ENCODE data around the gene EPHB1.

EPHB1 gene

DNA sequence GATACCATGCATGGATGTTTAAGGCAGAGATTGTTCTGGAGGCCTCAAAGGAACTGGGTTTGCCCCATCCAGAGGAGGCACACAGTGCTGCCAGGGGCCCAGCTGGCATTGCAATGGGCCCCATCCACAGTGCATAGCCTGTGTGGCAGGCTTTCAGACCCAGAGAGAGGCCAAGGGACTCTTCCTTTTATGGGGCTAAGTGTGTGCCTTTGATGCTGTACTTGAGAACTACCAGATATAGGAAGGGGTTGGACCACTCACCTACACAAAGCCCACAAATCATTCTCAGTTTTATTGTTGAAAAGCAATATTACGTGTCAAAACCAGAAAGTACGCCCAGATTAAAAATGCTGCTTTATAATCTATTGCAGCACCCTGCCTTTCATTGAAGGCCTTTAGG lies 134.9 kb downstream of the EPHB1 start:
- no peak overlapping the region for H3K27ac ChIP-seq
- H3K9me3 ChIP-seq = no peaks in the 10 kb centered on the region
- TF ChIP-seq, protein P1, sequence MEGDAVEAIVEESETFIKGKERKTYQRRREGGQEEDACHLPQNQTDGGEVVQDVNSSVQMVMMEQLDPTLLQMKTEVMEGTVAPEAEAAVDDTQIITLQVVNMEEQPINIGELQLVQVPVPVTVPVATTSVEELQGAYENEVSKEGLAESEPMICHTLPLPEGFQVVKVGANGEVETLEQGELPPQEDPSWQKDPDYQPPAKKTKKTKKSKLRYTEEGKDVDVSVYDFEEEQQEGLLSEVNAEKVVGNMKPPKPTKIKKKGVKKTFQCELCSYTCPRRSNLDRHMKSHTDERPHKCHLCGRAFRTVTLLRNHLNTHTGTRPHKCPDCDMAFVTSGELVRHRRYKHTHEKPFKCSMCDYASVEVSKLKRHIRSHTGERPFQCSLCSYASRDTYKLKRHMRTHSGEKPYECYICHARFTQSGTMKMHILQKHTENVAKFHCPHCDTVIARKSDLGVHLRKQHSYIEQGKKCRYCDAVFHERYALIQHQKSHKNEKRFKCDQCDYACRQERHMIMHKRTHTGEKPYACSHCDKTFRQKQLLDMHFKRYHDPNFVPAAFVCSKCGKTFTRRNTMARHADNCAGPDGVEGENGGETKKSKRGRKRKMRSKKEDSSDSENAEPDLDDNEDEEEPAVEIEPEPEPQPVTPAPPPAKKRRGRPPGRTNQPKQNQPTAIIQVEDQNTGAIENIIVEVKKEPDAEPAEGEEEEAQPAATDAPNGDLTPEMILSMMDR (IDR thresholded peaks at IDR 0.05) = no peak
- no peaks in the 10 kb centered on the region for H3K4me1 ChIP-seq (ENCODE audit: control insufficient read depth in 1 of 2, insufficient read depth in 1 of 2, low read depth in 1 of 2, low read length in 1 of 2)
- H3K36me3 ChIP-seq = no peaks in the 10 kb centered on the region
- no peak overlapping the region for H3K4me3 ChIP-seq (ENCODE audit: low read depth in 1 of 2, low read length in 1 of 2)
- H3K27me3 ChIP-seq = no peaks in the 10 kb centered on the region

DNA sequence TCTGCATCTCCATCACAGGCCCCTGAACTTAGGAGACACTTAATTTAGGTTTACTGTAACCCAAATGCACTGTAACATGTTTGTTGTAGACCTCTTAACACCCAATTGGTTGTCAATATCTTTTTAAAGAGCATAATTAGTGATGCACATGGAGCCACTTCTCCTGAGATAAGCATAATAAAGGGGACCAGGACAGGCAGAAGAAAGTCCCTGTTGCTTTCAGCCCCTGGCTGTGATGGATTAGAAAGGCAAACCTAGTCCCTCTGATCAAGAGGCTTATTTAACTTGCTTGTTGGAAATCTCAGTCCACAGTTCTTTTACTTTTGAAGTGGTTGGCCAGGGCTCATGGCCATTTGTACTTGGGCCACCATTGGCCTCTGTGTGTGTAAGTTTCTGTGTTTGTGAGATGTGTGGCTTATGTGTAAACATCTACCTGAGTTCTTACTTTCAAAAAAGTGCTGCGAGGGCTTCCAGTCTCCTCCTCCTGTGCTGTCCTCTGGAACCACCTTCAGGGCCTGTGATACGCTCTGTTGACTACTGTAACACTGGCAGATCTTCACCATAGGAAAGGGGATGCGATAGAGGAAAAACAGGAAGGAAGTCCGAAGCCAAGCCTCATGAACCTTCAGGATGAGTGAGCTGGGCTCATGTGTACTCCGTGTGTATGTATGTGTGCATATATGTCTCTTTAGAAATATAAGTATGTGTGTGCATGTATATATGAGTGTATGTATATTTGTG lies 136.2 kb downstream of the EPHB1 start:
- H3K36me3 ChIP-seq = no peaks in the 10 kb centered on the region
- TF ChIP-seq, protein P1 (IDR thresholded peaks at IDR 0.05) = no peak
- no peaks in the 10 kb centered on the region for H3K27me3 ChIP-seq
- no peaks in the 10 kb centered on the region for H3K4me1 ChIP-seq (ENCODE audit: control insufficient read depth in 1 of 2, insufficient read depth in 1 of 2, low read depth in 1 of 2, low read length in 1 of 2)
- H3K27ac ChIP-seq = peak overlapping the region; percentile 14
- no peaks in the 10 kb centered on the region for H3K9me3 ChIP-seq
- H3K4me3 ChIP-seq (ENCODE audit: low read depth in 1 of 2, low read length in 1 of 2) = no peak overlapping the region

DNA sequence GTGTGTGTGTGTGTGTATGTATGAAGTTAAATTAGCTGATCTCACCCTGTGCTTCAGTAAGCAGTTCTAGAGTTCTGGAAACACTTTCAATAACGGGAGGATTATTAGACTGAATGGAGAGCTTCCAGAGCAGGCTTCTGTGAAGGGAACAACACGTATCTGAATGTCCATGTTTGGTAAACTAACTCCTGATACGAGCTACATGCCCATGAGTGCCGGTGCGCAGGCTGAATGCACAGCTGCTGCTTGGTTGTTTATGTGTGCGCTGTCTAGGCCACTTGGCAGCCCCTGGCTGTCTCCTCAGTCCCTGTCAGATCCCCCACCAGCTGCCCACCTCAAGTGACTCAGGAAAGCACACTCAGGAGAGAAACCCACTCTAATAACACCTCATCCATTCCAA lies 137.0 kb downstream of the EPHB1 start:
- Histone ChIP-seq H3K4me1 (ENCODE audit: control insufficient read depth in 1 of 2, insufficient read depth in 1 of 2, low read depth in 1 of 2, low read length in 1 of 2) (no peaks in the 10 kb centered on the region), H3K27me3 (no peaks in the 10 kb centered on the region), H3K9me3 (no peaks in the 10 kb centered on the region), H3K4me3 (ENCODE audit: low read depth in 1 of 2, low read length in 1 of 2) (no peak overlapping the region), H3K27ac (no peak overlapping the region), H3K36me3 (no peaks in the 10 kb centered on the region)
- TF ChIP-seq, protein P1 (IDR thresholded peaks at IDR 0.05) = no peak

DNA sequence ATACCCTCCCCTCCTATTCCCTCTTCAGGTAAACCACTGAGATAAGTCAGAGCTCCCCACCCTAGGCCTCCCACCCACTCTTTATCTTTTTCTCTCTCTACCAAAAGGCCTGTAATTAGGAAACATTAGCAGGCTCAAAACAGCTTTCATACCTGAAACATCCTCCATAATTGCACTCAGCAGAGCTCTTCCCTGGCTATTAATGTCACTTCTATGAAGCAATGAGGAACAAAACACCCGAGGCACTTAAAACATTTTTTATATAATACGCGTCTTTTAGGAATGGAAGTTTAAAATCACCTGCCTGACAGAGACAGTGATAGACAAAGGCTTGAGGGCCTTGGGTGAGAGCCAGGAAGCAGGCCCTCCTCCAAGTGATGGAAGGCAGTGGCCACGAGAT lies 138.9 kb downstream of the EPHB1 start:
- no peak overlapping the region for H3K4me3 ChIP-seq (ENCODE audit: low read depth in 1 of 2, low read length in 1 of 2)
- no peak overlapping the region for H3K27ac ChIP-seq
- H3K27me3 ChIP-seq = no peaks in the 10 kb centered on the region
- TF ChIP-seq, protein P1 (IDR thresholded peaks at IDR 0.05) = no peak
- H3K36me3 ChIP-seq = no peaks in the 10 kb centered on the region
- H3K9me3 ChIP-seq = no peaks in the 10 kb centered on the region
- no peaks in the 10 kb centered on the region for H3K4me1 ChIP-seq (ENCODE audit: control insufficient read depth in 1 of 2, insufficient read depth in 1 of 2, low read depth in 1 of 2, low read length in 1 of 2)

DNA sequence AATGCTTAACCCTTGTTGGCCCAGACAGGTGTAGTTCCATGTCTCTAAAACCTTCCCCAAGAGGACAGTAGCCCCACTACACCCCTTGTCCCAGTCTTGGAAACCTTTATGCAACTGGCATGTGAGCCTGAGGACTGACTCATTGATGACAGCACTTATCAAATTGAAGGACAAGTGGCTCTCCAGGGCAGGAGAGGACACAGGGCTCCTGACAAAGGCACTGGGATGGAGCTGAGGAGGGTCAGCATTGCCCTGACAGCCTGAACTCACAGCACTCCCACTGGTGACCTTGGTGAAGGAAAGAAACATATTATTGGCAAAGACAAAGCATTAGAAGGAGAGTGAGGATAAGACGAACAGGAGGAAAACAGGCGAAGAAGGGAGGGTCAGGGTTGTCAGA lies 139.9 kb downstream of the EPHB1 start:
- Histone ChIP-seq H3K9me3 (no peaks in the 10 kb centered on the region), H3K27ac (no peak overlapping the region), H3K27me3 (no peaks in the 10 kb centered on the region), H3K36me3 (no peaks in the 10 kb centered on the region), H3K4me1 (ENCODE audit: control insufficient read depth in 1 of 2, insufficient read depth in 1 of 2, low read depth in 1 of 2, low read length in 1 of 2) (no peaks in the 10 kb centered on the region), H3K4me3 (ENCODE audit: low read depth in 1 of 2, low read length in 1 of 2) (no peak overlapping the region)
- TF ChIP-seq, protein P1 (IDR thresholded peaks at IDR 0.05) = no peak

Measured in neutrophil (primary cell).